Activated naive CD4-positive, alpha-beta T cell treated with anti-CD3 and anti-CD28 coated beads, Interleukin-2, amount 50 U/mL, for 16 hours (primary cell): ENCODE results near the gene KIF18A.
"Not testable (repeated sequence)": the region's sequence is repeated elsewhere in the genome, so short reads cannot be mapped to it uniquely, and the experiment has no call there.

Source experiments
- DNase-seq: peaks from one replicate; pipeline ENCODE4 v3.0.0-alpha.2; 2020

Gene KIF18A

DNA sequence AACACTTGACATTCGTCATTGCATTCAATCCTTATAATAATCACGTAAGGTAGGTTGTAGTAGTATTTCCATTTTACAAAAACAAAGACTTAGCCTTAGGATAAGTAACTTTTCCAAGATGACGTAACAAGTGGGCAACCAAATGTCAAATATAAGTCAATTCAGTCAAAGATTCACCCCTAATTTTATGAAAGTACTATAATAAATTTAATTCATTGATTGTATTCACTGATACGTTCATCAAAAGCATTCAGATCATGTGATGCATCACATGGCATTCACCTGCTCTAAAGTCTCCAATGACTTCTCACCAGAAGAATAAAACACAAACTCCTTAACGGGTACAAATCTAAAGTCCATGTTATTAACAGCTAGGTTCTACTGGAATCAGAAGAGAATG, 2.1 kb downstream of the KIF18A start:
- no peak for DNase-seq

DNA sequence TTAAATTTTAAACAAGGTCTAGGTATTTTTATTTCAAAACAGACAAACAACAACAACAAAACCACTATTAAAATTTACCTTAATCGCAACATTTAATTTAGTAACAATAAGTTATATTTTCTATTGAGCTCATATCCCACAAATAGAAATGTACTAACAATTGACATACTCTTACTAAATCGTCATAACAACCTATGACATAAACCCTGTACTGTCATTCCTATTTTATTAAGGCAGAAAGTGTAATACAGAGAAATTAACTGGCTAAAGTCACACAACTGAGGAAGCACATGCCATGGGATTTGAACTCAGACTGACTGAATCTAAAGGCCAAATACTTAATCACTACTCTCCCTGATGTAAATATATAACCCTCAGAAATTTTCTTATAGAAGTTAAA, 3.0 kb downstream of the KIF18A start:
- DNase-seq, result no peak

DNA sequence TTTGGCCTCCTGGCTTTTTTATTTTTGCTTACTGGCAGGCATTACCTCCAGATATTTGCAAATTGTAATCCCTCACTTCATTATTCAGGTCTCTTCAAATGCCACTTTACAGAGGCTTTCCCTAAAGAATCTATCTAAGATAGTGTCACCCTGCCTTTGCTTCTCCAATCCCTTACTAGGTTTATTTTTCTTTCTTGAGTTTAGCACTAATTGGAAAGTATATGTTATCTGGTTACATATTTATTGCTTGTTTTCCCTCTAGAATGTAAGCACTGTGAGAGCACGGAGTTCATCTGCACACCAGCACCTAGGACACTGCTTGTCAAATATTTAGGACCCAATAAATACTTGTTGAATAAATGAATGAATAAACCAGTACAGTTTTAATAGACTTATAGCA, 3.5 kb downstream of the KIF18A start:
- DNase-seq, result no peak

DNA sequence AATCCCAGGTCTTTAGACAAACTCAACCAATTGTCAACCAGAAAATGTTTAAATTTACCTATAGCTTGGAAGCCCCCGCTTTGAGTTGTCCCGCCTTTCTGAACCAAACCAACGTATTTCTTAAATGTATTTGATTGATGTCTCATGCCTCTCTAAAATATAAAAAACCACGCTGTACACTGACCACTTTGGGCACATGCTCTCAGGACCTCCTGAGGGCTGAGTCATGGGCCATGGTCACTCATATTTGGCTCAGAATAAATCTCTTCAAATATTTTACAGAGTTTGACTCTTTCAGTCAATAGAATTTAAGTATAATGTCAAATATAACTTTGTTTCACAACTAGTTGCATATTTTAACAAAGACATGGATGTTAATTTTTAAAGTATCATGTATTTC, 5.7 kb downstream of the KIF18A start:
- not testable (repeated sequence) for DNase-seq

DNA sequence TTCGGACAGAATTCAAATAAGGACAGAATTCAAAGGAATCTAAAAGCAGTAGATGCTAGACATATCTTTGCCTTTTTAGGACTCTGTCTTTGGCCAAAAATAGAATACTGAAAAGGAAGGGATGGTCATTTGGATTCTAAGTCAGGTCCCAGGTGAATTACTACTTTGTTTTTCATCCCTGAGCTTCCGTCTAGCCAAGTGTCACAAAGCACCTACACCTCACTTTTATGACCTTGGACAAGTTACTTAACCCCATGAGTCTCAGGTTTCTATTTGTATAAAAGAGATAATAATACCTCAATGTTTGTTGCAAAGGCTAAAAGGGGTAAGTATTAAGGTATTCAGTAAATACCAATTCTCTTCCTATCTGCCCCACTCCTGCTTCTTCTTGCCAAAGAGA, 7.3 kb downstream of the KIF18A start:
- DNase-seq, result no peak

DNA sequence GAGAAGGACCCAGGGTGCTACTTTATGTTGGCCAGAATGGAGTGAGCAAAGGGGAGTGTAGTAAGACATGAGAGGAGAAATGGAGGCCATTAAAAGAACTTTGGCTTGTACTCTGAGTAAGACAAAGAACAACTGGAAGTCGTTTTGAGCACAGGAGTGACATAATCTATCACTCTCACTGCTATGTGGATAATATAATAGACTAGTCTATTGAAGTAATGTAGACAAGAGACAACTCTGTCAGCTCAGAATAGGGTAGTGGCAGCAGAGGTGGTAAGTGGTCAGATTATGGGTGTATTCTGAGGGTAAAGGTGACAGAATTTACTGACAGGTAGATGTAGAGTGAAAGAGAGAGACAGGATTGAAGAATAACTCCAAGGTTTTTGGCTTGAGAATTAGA, 8.2 kb downstream of the KIF18A start:
- DNase-seq, result no peak

DNA sequence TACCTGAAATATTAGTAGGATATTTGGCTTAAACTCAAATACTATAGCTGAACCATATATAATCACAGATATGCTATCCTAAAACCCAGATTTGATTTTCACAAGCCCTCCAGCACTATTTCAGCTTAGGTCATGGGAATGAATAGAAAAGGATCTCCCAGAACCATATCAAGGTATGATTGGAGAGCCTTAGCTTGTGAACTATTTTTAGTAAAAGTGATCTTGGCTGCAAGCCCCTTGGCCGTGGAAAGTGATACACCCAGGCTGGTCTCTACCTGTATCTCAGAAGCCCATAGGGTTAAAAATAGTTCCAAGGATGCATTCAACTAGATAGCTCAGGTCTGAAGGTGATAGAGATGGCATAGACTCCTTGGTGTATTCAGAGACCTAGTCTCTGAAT, 9.7 kb downstream of the KIF18A start:
- no peak for DNase-seq

DNA sequence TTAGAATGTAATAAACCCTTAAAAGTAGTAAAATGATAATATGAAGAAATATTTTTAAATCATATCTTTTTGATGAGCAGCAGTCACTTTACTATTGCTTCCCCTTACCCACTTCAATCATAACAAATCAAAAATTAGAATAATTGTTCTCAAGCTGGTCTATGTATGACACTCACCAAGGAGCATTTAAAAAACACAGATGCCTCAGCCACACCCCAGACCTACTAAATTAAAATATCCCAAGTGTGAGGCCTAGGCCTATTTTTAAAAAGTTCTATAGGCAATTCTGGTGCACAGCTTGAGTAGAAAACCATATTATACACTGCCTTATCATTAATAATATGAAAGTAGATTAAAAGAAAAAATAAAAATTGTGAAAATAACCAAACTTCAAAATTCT, 15.2 kb downstream of the KIF18A start:
- DNase-seq, result no peak

DNA sequence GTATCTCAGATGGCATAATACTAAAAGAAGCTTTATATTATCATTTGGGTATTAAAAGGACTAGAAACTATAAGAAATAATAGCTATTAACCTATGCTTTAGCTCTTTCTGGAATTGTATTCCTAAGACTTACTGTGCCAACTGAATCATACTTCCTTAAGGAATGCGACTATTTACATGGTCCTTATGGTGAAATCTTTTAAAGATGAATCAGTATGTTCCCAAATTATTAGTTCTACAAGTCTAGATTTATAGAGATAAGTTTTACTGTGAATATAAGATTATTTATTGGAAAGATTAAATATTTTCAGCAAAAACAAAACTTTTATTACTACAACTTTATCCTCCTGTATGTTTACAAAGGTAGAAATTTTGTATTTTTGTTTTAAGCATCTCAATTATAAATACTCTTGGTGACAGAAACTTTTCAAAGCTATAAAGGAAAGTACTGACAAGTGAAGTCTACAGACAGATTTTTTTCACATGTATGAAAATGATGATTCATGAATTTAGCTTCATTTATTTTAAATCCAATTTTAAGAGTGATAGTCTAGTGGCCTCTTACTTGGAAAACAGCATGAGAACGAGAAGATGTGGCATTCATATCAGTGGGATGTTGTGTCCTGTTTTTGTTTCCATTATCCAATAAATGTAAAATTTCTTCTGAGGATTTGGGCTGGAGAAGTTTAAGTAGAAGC, 17.8 kb downstream of the KIF18A start:
- DNase-seq, result no peak

DNA sequence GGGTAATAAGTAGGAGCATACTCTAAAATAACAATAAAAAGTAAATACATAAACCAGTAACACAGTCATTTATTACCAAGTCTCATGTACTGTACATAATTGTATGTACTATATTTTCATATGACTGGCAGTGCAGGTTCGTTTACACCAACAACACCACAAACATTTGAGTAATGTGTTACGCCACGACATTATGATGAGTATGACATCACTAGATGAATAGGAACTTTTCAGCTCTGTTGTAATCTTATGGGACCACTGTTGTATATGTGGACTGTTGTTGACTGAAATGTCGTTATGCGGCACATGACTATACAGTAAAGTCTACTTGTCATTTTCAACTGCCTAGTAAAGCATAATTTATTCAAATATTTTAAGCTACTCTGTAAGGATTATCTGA, 18.6 kb downstream of the KIF18A start:
- no peak for DNase-seq

DNA sequence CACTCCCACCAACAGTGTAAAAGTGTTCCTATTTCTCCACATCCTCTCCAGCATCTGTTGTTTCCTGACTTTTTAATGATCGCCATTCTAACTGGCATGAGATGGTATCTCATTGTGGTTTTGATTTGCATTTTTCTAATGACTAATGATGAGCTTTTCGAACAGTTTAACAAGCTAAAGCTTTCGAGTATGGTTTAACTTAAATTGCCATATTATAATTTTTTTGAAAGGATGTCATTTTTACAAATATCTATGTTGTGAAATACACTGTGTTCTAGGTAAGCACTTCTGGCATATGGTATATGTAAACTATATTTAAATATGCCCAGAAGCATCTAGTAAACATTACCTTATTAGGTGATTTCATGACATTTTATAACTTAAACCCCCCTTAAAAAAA, 20.3 kb downstream of the KIF18A start:
- not testable (repeated sequence) for DNase-seq

DNA sequence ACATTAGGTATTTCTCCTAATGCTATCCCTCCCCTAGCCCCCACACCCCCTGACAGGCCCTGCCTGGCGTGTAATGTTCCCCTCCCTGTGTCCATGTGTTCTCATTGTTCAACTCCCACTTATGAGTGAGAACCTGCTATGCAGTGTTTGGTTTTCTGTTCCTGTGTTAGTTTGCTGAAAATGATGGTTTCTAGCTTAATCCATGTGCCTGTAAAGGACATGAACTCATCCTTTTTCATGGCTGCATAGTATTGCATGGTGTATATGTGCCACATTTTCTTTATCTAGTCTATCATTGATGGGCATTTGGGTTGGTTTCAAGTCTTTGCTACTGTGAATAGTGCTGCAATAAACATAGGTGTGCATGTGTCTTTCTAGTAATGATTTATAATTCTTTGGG, 20.8 kb downstream of the KIF18A start:
- not testable (repeated sequence) for DNase-seq

DNA sequence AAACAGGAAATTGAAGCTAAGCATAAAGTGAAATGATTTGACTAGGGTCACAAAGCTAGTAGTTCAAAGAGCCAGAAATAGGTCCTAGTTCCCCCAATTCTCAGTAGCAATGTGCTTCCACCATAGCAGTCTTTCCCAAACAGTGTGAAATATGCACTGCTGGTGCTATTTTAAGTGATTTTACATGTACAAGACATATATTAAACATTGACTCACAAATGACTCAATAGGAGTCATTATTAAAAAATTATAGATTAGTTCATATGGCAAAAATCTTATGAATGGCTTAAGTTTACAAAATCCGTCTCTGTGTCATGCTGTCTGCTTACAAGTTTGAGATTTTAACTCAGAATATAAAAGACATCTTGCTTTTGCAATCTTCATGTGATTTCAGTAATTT, 21.4 kb downstream of the KIF18A start:
- DNase-seq, result no peak

DNA sequence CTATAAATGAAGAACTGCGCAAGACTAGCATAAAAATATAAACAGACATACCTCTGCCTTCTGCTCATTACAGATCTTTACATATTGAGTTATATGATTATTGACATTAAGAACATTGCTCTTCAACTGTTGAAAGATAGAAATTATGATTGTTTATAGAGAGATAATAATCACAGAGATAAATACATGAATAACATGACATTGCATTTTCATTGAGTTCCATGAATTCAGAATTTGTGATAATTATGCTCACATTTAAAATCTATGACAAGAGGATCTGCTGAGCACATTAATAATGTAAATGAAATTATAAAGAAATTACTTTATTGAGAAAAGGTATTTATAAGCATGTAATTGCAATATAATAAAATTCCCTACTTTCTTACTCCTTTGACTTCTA, 24.8 kb downstream of the KIF18A start:
- DNase-seq, result no peak

DNA sequence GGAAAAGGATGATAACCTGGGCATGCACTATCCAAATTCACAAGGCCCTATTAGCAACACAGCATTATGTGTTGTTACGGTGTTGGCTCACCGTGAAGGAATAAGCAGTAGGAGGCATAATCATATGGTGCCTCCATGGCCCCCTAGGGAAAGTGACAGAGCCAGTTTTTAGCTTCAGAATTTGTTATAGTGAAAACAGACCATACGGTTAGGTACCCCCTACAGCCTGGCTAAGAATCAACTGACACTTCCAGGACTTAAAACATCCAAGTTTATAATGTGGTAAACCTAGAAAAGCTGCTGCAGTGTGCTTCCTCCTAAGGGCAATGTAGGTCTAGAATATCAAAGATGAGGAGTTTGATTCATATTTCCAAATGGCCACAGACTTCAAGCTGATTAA, 30.4 kb downstream of the KIF18A start:
- no peak for DNase-seq

DNA sequence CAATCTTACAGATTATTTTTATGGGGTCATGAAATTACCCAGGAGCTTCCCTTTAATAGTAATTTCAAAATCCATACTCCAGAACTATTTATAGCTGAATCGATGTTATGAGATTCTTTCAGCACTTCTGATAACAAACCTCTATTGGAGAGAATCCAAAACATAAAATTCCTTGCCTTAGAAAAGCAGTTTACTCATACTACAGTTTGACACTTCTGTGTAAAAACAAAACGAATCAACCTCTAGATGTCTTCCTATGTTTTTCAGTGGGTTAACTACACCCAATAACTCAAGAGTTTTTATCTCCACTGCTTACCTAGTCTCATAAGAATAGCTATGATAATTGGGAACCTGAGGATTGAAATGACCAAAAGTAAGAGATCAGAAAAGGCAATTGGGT, 35.6 kb downstream of the KIF18A start:
- no peak for DNase-seq

DNA sequence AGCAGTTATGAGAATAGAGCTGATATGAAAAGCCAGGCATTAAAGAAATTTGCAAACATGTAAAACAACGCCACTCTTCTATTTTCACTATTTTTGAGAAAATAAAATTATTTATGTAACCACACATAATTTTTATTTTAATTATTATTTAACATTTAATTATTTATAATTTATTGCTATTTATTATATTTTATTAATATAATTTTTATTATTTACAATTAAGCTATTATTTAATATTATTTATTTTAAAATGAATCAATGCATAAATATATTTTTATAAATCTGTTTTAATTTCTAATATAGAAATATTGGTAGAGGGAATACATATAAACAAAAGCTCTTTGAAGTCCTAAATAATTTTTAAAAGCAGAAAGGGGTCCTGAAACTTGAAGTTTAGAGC, 36.7 kb downstream of the KIF18A start:
- no peak for DNase-seq

DNA sequence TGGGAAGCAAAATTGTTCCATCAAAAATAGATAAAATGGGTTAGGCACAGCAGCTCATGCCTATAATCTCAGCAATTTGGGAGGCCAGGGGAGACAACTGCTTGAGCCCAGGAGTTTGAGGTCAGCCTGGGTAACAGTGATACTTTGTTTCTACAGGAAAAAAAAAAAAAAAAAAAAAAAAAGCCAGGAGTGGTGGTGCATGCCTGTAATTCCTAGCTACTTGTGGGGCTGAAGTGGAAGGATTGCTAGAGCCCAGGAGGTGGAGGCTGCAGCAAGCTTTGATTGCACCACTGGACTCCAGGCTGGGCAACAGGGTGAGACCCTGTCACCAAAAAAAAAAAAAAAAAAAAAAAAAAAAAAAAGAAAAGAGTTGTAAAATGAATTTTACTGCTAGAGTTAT, 49.6 kb downstream of the KIF18A start:
- no peak for DNase-seq

DNA sequence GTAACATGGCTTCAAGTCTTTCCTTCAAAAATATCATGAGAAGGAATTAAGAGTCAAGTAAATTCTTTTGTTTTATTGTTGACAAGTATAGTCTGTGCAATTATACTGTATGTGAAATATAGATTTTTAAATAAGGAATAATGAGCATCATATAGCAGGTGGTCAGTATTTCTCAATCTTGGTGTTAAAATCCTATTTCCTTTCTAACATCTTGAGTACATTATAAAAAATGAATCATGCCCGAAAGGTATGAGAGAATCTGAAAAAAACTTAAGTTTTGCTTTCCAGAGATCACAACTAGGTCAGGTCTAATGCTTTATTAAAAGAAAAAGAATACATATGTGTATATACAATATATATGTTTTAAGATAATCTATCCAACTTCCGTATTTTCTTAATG, 53.1 kb downstream of the KIF18A start:
- DNase-seq, result no peak

DNA sequence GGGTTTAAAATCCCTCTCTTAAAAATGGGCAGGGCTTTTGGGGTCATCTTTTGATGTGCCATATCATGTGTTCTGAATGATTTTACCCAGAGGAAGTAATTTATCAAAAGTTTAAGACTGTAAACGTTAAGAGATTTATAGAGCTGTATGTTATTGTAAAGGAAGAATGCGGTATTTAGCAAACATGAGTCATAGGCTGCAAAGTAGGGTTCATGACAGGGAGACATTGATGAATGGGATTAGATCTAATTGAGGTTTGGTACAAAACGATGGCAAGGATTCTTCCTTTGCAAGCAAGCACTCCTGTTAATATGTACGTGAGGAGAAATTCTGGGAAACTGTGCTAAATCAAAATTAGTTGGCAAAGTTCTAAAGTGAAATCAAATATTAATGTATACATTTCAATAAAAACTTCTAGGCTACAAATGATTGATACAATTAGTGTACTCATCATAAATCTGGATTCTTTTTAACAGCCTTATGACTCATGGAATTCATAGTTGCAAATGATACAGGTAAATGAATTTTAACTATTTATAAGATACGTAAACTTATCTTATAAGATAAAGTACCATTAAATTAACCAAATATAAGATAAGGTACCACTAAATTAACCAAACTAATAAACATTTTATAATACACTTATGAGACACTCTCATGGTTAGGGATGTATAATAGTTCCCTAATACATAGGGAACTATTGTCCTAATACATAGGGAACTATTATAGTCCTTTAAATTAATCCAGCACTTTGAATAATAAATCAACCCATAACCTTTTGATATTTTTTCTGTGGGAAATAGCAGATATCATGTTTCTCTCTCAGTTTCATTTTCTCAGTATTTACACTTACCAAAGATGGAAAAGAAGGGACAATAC, 58.4 kb downstream of the KIF18A start:
- DNase-seq, result no peak

DNA sequence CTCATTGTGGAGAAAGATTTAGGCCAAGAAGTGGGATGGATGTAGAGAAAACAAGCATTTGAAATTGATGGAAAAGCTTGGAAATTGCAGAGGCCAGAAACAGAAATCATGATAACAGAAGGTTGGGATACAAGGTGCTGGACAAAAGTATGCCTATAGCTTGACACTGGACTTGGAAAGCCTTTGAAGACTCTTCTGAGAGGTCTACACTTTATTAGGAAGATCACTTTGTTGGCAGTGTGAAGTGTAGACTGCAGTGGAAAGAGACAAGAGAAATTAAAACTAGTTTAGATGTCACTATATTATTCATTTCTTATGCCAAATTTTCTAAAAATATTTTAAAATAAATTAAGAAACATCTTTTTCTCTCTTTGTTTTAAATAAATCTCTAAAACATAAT, 59.1 kb downstream of the KIF18A start:
- DNase-seq, result no peak

DNA sequence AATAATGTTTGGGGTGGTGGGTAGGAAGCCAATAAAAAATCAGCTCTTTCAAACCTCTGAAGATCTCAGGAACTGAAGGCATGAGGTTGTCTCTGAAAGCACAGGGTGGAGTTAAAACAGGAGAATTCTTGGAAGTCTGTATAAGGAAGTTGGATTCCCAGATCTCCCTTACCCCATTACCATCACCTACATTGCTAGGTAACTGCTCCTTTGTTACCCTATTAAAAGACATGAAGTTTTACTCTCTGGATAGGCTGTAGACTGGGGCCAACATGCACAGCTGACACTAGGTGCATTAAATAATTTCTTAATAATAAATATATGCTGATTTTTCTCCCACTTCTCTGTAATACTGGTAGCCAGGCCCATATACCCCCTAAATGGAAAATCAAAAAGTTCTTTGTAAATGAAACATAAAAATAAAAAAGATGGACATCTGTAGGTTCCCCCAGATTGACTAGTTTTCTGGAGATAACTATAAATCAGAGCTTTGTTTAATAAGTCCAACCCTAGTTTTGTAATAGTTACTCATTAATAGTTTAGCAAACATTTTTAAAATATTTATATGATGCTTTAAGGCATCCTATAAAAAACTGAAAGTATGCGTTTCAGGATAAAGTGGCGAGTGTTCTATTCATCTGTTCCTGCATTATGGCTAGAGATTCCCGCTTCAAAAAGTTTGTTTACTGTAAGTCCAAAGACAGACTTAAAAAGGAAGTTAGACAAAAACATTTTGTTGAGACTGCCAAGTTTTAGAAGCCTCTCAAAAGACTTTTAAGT, 63.8 kb downstream of the KIF18A start:
- no peak for DNase-seq

DNA sequence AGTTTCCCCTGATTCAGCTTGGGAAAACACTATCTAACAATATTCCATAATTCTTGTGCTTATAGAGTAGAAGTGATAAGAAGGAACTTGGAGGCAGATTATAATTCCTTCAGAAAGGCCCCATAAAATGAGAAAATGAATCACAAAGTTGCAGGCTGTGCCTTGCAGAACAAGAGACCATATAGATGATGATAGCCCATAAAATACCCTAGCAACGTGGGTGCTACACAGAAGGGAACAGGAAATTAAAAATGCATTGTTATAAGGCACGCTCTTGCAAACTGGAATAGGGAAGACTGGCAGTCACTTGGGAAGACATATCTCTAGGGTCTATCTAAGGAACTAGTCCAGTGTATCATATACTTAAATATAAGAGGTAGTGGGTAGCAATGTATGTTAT, 67.6 kb downstream of the KIF18A start:
- DNase-seq, result no peak

DNA sequence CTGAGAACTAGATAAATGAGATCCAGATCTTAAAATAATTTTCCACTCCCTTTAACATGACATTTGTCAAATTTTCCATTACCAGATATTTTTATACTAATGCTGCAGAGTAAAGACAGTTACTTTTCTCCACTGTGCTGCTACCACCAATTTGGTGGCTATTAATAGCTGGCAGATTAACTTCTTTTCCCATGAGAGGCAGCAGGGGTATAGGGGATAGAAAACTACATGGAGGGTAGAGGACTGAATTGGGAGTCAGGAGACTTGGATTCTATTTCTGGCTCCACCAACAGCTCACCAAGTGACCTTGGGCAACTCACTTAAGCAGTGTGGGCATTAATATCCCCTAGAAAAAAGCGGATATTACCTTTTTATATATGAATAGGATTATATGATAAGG, 69.2 kb downstream of the KIF18A start:
- DNase-seq, result no peak
